HG03039 (cell line): ENCODE data around the gene SH3BGRL2.
"Not testable (repeated sequence)": the region's sequence is repeated elsewhere in the genome, so short reads cannot be mapped to it uniquely, and the experiment has no call there.

Experiments
- ATAC-seq: cut with Tn5 transposase; IDR thresholded peaks from one replicate; pipeline ENCODE4 v1.9.1; 2021; ENCODE audit warnings: mild to moderate bottlenecking, moderate library complexity; ENCODE audit not compliant: unreplicated experiment

Gene SH3BGRL2

GRCh38 chr6:79734374-79734773 lies 103.2 kb downstream of the SH3BGRL2 start:
- ATAC-seq = no peak

- no peak for ATAC-seq
These were observed 104.1 kb downstream of the SH3BGRL2 start for GRCh38 chr6:79735183-79735582.

- no peak for ATAC-seq
These were observed 106.0 kb downstream of the SH3BGRL2 start for GRCh38 chr6:79737172-79737571.

GRCh38 chr6:79742030-79742429 lies 110.9 kb downstream of the SH3BGRL2 start:
- no peak for ATAC-seq

- not testable (repeated sequence) for ATAC-seq
These were observed 114.2 kb downstream of the SH3BGRL2 start for GRCh38 chr6:79745282-79745681.

GRCh38 chr6:79746325-79746724 lies 115.2 kb downstream of the SH3BGRL2 start:
- not testable (repeated sequence) for ATAC-seq

GRCh38 chr6:79750806-79751205 lies 119.7 kb downstream of the SH3BGRL2 start:
- ATAC-seq = no peak
